ENCODE data around the gene LRMDA. TPM values are rescaled to one million over a fixed set of nuclear protein-coding genes. Genes with fewer than 3 reads are reported as not detected.

LRMDA gene
- total and polyA plus RNA-seq, 2 of the 4 experiments (the other 2 are of a cell fraction): 0.07 TPM; not detected in 1

- H4K5ac ChIP-seq (ENCODE audit: low read depth, low read length): no peak overlapping the region
- no peak for ATAC-seq (ENCODE audit: low read depth)
- POLR2A ChIA-PET (ENCODE audit: unreplicated experiment): no interaction called here
- H4K91ac ChIP-seq (ENCODE audit: insufficient read depth, low read depth, low read length): no peak overlapping the region
- no peak overlapping the region for H2BK5ac ChIP-seq (ENCODE audit: low read depth, low read length, poor library complexity, severe bottlenecking)
- intact Hi-C loops (cut with micrococcal nuclease) (no loop called here), dilution Hi-C loops (cut with HindIII; ENCODE audit: low sequenced_read_pairs, unreplicated experiment) (no loop called here), in situ Hi-C loops (cut with MboI; ENCODE audit: low sequenced_read_pairs) (no loop called here)
- BruUV-seq (replicated peaks): no TSS peak
- H3K27ac ChIP-seq (ENCODE audit: insufficient read depth, low read length): no peak overlapping the region
- H3K4ac ChIP-seq (ENCODE audit: low read depth, low read length): no peak overlapping the region
- H2AFZ ChIP-seq (replicated peaks; ENCODE audit: low read length, poor library complexity): no peak overlapping the region
- H3K4me1 ChIP-seq (ENCODE audit: control insufficient read depth, insufficient read depth, low read length): peaks cover 10% of the 10 kb centered on the region; the same call in 1 of the 2 replicates
- no peak overlapping the region for H3K9ac ChIP-seq (ENCODE audit: low read depth, low read length)
- no peak overlapping the region for H2AK9ac ChIP-seq (replicated peaks; ENCODE audit: low read depth, low read length, poor library complexity)
- DNase-seq: no peak
- no peaks in the 10 kb centered on the region for H4K20me1 ChIP-seq (ENCODE audit: insufficient read depth, low read length)
- no peak overlapping the region for H3K4me2 ChIP-seq (ENCODE audit: low read depth, low read length)
- no peaks in the 10 kb centered on the region for H3K9me3 ChIP-seq (ENCODE audit: control insufficient read depth, insufficient read depth, low read length)
- H3K4me3 ChIP-seq (ENCODE audit: insufficient read depth, low read depth, low read length): no peak overlapping the region
- no peak overlapping the region for H3K23ac ChIP-seq (ENCODE audit: low read depth, low read length)
- CTCF ChIA-PET: no interaction called here
- H3K79me1 ChIP-seq (ENCODE audit: low read depth in 1 of 2, low read length in 2 of 2): no peaks in the 10 kb centered on the region
- 0 out of 2 replicates have a peak, but pooled peaks cover 7% of the 10 kb centered on the region for H3K9me1 ChIP-seq (ENCODE audit: insufficient read depth, low read length)
- no peak overlapping the region for H3K56ac ChIP-seq (ENCODE audit: extremely low read depth, insufficient read depth, low read length)
- no peaks in the 10 kb centered on the region for H3K36me3 ChIP-seq (ENCODE audit: control insufficient read depth, insufficient read depth, low read length)
- H2AK5ac ChIP-seq (ENCODE audit: low read depth, low read length): no peak overlapping the region
- H3K14ac ChIP-seq (replicated peaks; ENCODE audit: low read depth, low read length): no peak overlapping the region
- no peak overlapping the region for H2BK20ac ChIP-seq (ENCODE audit: low read depth, low read length)
- no peak overlapping the region for H2BK15ac ChIP-seq (ENCODE audit: low read depth, low read length)
- H3K27me3 ChIP-seq (ENCODE audit: control insufficient read depth, insufficient read depth, low read length): peaks cover 2% of the 10 kb centered on the region; the same call in 1 of the 2 replicates
- TF ChIP-seq CHD1 (IDR thresholded peaks at IDR 0.05; ENCODE audit: low read depth, low read length) (no peak), RAD21 (IDR thresholded peaks at IDR 0.05; ENCODE audit: low read length) (no peak), FOS (IDR thresholded peaks at IDR 0.05; ENCODE audit: low read depth, low read length) (no peak), RCOR1 (IDR thresholded peaks at IDR 0.05; ENCODE audit: insufficient replicate concordance, low read length) (no peak), SMC3 (IDR thresholded peaks at IDR 0.05; ENCODE audit: low read depth, low read length) (no peak), RFX5 (IDR thresholded peaks at IDR 0.05; ENCODE audit: low read depth, low read length) (no peak), MAZ (IDR thresholded peaks at IDR 0.05; ENCODE audit: borderline replicate concordance, low read depth, low read length) (no peak), MAFK (IDR thresholded peaks at IDR 0.05; ENCODE audit: low read depth, low read length) (no peak), POLR2A (IDR thresholded peaks at IDR 0.05; ENCODE audit: low read depth, low read length) (no peak), NFE2L2 (IDR thresholded peaks at IDR 0.05; ENCODE audit: low read depth, low read length) (no peak), BHLHE40 (IDR thresholded peaks at IDR 0.05; ENCODE audit: low read depth, low read length) (no peak), CEBPB (IDR thresholded peaks at IDR 0.05; ENCODE audit: low read depth, low read length) (no peak)
- TF ChIP-seq, protein P1, sequence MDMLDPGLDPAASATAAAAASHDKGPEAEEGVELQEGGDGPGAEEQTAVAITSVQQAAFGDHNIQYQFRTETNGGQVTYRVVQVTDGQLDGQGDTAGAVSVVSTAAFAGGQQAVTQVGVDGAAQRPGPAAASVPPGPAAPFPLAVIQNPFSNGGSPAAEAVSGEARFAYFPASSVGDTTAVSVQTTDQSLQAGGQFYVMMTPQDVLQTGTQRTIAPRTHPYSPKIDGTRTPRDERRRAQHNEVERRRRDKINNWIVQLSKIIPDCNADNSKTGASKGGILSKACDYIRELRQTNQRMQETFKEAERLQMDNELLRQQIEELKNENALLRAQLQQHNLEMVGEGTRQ (IDR thresholded peaks at IDR 0.05; ENCODE audit: low read depth, low read length): no peak
- TF ChIP-seq, protein P2, sequence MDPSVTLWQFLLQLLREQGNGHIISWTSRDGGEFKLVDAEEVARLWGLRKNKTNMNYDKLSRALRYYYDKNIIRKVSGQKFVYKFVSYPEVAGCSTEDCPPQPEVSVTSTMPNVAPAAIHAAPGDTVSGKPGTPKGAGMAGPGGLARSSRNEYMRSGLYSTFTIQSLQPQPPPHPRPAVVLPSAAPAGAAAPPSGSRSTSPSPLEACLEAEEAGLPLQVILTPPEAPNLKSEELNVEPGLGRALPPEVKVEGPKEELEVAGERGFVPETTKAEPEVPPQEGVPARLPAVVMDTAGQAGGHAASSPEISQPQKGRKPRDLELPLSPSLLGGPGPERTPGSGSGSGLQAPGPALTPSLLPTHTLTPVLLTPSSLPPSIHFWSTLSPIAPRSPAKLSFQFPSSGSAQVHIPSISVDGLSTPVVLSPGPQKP (IDR thresholded peaks at IDR 0.05; ENCODE audit: borderline replicate concordance, low read depth, low read length): no peak
- WGBS, 2 experiments (ENCODE audit: extremely low coverage in 2 of 2, insufficient read length in 1 of 2): 100% methylated on average over 1 of the region's 6 CpGs; no CpG with 5 or more reads in 1 of the 2 experiments
- no peak overlapping the region for H2BK120ac ChIP-seq (ENCODE audit: low read depth, low read length)
- no peak overlapping the region for H3K18ac ChIP-seq (ENCODE audit: low read depth, low read length)
- no peak overlapping the region for H4K8ac ChIP-seq (ENCODE audit: low read depth in 2 of 2, low read length in 2 of 2)
Observed at GRCh38 chr10:75465450-75465827, 34.0 kb downstream of the LRMDA start.

Data from IMR-90 (cell line).